Activated T-cell treated with anti-CD3 and anti-CD28 coated beads for 48 hours (primary cell): ENCODE measurements around the gene CPB2.

Experiments used
- DNase-seq: peaks from one replicate; pipeline ENCODE4 v3.0.0-alpha.2; 2020; ENCODE audit warnings: low read depth

CPB2 gene

DNA sequence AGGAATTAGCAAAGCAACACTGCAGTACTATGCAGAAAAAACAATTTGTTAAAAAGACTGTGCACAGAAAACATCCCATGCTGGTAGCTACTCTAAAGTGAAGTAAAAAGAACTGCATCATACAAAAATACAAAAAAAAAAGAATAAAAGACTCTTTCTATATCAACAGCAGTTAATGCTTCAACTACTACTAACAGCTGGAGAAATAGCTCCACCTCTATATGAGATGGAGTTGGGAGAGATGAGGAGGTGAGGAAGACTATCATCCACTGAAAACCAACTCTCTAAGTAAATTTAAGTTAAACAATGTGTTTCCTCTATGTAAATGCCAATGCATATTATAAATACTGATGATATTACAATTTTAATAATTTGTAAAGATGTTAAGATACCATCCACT lies 54.1 kb downstream of the CPB2 start:
- no peak for DNase-seq

DNA sequence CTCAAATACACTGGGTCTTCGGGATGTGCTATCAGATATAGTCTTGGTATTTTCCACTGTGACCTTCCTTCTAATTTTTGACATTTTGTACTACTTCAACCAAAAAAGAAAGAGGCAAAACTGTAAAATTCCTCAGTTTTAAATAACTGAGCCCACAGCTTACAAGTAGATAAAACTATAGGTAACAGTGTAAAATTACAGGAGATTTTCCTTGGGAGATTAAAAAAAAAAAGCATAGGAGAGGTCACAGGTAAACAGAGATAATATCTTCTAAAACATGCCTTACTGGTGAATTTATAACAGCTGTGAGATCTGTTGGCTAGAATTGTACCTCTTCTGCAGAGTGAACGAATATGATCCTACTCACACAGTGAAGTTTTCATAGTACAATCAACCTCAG lies 59.4 kb downstream of the CPB2 start:
- DNase-seq: no peak

DNA sequence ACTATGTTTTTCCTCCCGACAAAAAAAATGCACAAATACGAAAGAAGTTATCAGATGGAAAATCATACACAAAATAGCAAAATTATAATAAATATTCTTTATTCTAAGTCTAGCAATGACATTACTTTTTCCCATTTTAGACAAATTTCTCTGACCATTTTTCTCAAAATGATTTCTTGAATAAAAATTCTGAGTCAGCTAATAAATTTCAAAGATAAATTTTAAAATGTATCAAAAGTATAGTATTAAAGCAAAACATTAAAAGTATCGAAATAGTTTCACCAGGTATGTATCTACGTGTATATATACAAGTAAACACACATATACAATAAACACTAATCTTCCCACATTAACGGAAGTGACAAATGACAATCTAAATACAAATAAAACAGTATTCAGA lies 61.2 kb downstream of the CPB2 start:
- no peak for DNase-seq

DNA sequence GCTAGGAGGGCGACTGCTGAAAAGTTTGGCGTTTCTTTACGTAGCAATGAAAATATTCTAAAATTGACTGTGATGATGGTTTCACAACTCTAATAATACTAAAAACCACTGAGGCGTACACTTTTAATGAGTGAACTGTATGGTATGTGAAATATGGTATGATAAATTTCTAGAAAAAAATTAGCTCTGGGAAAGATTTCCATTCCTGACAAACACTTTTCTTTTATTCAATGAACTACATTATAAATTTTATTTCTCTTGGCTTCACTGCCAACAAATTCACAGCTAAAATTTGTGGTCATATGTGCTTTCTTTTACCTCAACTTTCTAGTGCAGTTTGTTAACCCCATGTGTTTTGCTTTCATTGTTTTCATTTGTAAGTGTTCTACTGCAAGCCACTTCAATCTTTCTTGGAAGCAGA lies 63.4 kb downstream of the CPB2 start:
- DNase-seq: no peak

DNA sequence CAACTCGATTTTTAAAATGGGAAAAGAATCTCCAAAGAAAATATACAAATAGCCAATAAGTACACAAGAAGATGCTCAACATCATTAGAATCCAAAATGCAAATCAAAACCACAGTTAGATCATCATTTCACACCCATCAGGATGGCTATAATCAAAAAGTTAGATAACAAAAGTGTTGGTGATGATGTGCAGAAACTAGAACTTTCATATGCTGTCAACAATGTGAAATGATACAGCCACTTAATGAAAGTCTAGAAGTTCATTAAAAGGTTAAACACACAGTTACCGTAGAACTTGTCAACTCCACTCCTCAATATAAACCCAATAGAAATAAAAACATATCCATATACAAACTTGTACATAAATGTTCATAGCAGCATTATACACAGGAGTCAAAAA lies 64.1 kb downstream of the CPB2 start:
- DNase-seq: no peak

DNA sequence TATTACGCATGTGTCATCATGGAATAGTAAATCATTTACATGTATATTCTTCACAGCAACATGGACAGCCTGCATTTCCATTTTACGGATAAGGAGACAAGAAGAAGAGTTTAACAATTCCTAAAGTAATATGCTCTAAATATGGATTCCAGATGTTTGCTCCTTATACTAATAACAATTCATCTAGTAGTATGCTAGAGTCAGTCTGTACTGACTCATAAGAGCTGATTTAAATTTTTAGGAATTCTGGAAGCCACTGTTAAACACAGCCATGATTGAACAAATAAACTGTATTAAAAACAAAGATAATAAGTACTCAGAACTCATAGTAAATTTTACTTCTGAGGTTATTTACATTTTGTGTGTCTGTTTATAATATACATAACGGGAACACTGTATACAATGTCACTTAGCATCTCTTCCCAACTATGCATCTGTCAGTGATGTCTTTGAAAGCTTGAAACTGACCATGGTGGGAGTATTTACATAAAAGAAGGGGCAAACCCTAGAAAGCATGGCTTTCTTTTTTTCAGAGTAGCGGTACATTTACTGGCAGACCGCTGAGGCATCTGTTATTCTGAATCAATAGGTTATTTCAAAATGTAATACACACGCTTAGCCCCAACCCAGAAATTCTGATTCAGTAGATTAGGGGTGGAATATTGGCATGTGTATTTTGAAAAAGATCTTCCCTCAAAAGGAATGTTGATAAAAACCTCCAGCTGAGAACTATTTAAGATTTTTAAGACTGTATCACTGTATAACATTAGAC lies 65.2 kb downstream of the CPB2 start:
- no peak for DNase-seq

DNA sequence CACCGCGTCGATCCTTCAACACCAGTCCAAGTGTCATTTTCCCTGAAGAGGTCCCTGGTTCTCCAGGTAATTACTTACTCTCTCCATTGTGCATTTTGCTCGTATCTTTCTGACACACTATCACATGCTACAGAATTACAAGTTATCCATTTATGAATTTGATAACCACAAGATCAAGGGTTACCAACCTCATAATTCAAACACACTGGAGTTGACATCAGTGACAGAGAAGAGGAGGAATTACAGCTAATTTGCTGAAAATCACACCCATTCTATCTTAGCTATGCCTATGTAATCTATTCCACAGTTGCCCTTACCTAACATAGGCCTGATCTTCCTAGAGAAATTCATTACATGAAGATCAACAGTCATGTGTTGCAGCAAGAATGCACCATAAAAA lies 66.5 kb downstream of the CPB2 start:
- no peak for DNase-seq

DNA sequence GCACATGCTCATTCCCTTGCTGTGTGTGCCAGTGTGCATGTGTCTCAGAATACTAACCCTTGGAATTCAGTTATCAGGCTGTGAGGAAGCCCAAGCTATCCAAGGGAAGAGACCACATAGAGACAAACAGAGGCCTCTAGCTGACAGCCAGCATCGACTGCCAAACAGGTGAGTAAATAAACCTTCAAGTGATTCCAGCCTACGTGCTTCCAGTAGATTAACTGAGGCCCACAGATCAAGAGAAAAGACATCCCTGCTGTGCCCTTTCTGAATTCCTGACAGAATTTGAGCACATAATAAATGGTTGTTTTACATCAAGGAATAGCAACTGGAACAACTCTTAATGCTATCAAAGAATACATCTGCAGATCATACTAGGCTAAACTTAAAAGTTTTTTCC lies 69.8 kb downstream of the CPB2 start:
- no peak for DNase-seq

DNA sequence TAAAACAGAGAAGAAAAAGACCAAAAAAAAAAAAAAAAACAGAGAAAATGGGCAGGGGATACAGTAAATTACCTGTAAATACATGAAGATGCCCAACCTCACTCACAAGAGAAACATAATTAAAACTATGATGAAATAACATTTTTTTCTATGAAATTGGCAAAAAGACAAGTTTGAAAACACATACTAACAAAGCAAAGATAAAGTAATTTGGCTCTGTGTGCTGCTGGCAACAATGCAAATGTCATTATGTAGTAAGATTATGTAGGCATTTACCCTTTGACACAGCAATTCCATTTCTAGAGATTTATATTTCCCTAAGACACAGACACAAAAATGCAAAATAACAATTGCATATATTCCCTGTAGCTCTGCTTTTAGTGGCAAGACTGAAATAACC lies 72.5 kb downstream of the CPB2 start:
- no peak for DNase-seq

DNA sequence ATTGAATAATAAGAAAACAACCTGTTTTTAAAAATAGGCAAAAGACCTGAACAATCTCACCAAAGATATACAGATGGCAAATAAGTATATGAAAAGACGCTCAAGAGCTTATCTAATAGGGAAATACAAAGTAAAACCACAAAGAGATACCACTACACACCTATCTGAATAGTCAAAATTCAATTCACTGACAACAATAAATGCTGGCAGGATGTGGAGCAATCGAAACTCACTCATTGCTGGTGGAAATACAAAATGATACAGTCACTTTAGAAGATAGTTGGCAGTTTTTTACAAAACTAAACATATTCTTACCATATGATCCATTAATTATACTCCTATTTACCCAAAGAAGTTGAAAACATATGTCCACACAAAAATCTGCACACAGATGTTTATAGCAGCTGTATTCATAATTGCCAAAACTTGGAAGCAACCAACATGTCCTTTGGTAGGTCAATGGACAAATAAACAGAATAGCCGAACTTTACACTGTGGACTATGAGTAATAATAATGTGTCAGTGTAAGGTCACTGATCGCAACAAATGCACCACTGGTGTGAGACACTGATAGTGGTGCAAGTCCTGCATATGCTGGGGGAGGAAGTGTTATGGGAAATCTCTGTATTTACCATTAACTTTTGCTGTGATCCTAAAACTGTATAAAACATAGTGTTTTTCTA lies 73.1 kb downstream of the CPB2 start:
- no peak for DNase-seq

DNA sequence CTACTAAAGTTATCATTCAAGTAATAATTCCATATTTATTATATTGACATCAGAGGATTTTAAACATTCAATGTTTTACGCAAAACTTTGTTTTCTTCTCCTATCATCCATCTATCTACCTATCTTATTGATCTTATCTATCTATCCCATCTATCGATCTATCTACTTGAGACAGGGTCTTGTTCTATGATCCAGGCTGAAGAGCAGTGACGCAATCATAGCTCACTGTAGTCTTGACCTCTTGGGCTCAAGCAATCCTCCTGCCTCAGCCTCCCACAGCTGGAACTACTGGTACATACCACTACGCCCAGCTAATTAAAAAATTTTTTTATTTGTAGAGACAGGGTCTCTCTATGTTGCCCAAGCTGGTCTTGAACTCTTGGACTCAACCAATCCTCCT lies 79.7 kb downstream of the CPB2 start:
- DNase-seq: no peak

DNA sequence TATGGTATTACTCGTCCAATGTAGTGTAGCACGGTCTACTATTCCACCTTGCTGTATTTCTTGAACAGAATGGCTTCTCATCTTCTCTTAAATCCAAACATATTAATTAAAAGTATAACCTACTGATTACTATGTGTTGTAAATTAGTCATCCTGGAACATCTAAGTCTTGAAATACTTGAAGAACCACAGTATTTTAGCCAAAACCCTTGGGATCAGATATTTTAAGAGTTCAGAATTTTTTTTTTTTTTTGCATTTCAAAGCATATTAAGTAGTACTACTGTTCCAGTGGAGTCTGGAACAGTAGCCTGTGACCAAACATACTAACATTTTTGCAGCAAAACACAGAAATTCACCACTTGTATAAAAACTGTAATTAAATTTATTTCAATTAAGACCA lies 82.4 kb downstream of the CPB2 start:
- DNase-seq: no peak

DNA sequence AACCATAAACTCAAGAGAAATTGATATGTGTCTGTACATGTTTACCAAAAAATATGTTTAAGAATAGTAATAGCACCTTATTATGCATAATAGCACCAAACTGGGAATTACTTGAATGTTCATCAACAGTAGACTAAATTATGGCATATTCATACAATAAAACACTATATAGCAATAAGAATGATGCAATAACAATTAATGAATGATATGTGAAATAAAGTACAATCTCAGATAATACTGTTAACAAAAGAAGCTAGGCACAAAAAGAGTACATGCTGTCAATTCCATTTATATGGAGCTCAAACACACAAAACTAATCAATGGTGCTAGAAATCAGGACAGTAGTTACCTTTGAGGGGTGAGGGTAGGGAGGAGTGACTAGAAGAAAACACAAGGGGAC lies 88.6 kb downstream of the CPB2 start:
- DNase-seq: no peak

DNA sequence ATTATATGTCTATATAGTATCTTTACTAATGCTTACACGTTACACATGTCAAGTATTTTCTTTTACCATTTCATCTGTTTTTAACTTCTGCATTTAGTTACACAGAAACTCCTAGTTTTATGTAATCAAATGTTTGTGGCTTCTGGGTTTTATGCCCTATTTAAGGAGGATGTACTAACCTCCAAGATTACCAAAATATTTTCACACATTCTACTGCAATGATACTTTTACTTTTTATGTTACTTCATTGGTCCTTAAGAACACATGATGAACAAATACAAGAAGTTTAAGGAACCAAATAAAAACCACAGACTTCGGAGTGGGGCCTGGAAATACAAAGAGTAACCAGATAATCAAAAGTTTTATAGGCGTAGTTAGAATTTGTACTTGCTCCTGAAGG lies 89.5 kb downstream of the CPB2 start:
- no peak for DNase-seq

DNA sequence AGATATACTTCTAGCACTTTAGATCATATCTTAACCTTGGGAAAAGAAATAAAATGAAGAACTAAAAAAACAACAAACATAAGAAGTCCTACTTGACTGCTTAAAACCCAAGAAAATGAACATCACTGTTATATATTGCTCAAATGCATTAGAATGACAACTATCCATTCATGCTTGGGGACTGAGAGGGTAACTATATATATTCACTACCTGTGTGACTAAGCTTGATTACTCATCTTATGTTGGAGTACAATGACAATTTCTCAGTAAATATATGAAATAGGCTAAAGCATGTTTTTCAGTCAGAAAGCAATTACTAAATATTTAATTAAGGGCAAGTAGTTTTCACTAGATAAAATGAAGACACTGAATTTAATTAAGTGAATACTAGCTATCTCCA lies 92.4 kb downstream of the CPB2 start:
- no peak for DNase-seq

DNA sequence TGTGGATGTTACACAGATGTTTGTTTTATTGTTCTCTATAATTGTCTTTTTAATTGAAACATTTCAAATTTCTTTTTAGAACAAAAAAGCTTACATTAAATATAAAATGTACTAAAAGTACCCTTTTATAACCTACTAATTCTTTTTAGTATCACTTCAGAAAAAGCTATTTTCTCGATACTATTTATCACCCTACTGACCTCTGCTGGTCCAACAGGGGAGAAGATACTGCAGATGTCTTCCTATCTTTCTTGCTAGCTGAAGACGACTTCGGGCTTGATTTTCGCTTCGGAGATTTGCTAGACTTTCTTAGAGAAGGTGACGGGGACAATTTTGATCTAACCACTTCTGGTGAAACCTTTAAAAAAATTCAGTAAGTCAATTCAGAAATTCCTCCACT lies 94.7 kb downstream of the CPB2 start:
- no peak for DNase-seq

DNA sequence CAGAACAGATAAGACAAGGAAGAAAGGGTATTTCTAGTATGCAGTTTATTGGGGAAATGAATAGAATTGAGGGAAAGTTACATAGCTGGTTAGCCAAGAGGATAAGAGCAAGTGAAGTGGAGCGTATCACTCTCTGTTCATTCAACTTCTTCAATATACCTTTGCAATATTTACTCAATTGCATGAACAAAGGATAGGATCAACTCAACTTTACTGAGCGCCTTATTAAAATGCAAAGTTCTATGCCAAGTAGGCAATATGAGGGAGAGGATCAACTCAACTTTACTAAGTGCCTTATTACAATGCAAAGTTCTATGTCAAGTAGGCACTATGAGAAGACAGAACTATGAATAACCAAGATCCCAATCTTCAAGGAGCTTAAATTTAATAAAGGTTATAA lies 96.2 kb downstream of the CPB2 start:
- no peak for DNase-seq

DNA sequence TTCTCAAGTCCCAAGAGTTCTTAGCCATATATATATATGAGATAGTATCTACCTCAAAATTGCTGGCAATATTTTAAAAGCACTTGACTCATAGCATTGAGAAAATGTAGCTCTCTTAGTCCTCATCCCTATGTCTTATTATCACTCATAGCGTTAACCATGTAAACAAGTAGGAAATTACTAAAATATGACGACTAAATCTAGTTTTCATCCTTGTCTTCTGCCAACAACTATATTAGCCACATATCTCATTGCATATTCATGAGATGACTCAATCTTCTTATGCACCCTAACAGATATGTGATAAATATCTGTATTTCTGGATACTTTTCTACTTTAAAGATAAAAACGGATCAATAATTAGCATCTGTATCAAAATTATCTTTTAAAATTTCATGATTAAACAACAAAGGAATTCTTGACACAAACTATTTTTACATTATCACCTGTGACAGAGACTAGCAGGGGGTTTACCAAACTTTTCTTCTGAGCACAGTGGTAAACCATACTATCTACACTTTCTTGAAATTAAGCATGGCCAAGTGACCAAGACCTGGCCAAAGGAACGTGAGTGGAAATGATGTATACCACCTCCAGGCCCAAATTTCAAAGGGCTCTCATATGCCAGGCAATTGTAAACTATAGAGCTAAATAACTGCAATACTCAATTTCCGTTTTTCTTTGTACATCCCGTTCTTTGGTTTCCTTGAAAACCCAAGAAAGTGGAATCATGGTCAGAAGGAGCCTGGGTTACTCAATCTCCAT lies 98.0 kb downstream of the CPB2 start:
- DNase-seq: no peak

DNA sequence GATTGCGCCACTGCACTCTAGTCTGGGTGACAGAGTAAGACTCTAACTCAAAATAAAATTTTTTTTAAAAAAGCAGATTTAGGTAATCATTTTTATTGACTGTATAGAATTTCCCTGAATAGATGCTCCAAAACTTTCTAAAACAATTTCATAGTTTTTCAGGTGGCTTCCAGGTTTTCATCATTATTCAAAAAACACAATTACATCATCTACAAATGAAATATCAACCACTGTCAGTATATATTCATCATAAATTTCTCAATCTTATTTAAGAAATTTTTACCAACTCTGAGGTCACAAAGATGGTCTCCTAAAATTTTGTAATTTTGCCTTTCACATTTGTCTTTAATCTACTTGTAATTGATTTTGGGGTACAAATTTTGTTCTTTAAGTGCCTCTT lies 100.3 kb downstream of the CPB2 start:
- no peak for DNase-seq
